ENCODE results near the gene MAPK6. TPM values are rescaled to one million over a fixed set of nuclear protein-coding genes. Genes with fewer than 3 reads are reported as not detected.
A peak's percentile ranks its signal among the peaks of the same experiment; 100 is the strongest.

The MAPK6 gene
- total and polyA plus RNA-seq, 10 of the 15 experiments (the other 5 are each of a cell fraction or from before 2014, with no cell fraction given): 20.6 to 100 (median 52.6) TPM

DNA sequence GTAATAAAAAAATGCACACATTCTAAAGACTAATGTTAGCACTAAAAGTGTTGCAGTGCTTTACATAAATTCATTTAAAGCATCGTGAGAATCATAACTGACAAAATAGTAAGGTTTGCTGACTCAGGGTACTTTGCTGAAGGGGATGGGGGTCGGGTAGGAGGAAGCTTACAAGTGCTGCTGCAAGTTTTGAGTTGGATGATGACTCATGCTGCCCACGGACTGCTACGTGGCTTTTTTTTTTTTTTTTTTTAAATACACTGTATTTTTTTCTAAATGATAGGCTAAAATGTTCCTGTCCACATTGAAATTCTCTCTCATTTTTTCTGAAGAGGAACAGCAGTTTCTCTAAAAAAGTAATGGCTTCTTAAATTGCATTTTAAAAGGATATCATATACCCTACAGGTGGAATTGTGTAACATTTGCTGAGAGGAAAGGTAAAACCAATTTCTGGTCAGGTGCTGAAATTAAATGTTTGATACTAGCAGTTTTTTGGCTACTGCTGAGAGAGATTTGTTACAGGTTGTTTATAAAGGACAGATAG is 2.2 kb downstream of the MAPK6 start (continued):
- TF ChIP-seq, protein P1, sequence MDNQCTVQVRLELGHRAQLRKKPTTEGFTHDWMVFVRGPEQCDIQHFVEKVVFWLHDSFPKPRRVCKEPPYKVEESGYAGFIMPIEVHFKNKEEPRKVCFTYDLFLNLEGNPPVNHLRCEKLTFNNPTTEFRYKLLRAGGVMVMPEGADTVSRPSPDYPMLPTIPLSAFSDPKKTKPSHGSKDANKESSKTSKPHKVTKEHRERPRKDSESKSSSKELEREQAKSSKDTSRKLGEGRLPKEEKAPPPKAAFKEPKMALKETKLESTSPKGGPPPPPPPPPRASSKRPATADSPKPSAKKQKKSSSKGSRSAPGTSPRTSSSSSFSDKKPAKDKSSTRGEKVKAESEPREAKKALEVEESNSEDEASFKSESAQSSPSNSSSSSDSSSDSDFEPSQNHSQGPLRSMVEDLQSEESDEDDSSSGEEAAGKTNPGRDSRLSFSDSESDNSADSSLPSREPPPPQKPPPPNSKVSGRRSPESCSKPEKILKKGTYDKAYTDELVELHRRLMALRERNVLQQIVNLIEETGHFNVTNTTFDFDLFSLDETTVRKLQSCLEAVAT (IDR thresholded peaks at IDR 0.05): peak; percentile 78
- TF ChIP-seq ATF2 (IDR thresholded peaks at IDR 0.05; ENCODE audit: low read length) (peak; percentile 92), NRF1 (conservative IDR thresholded peaks at IDR 0.05; ENCODE audit: low read depth, low read length) (no peak), EGR1 (IDR thresholded peaks at IDR 0.05; ENCODE audit: borderline replicate concordance in 1 of 2, low read depth in 2 of 2, low read length in 2 of 2) (peak in 1 of 2 experiments; percentile 37; a peak in 1 of 3 replicates), BCL3 (IDR thresholded peaks at IDR 0.05; ENCODE audit: borderline replicate concordance, insufficient read depth, low read depth, low read length, poor library complexity, severe bottlenecking) (peak; percentile 73), MEF2B (IDR thresholded peaks at IDR 0.05; ENCODE audit: partially characterized antibody, poor library complexity, severe bottlenecking) (no peak), JUND (IDR thresholded peaks at IDR 0.05; ENCODE audit: low read depth, low read length) (peak; percentile 82), ZNF592 (IDR thresholded peaks at IDR 0.05) (no peak), EP300 (IDR thresholded peaks at IDR 0.05; ENCODE audit: borderline replicate concordance in 1 of 2, control insufficient read depth in 1 of 2, low read depth in 2 of 2, low read length in 2 of 2) (peak in 1 of 2 experiments; percentile 9; a peak in 1 of 4 replicates), MTA3 (IDR thresholded peaks at IDR 0.05; ENCODE audit: borderline replicate concordance, low read length) (no peak)
- TF ChIP-seq, protein P2, sequence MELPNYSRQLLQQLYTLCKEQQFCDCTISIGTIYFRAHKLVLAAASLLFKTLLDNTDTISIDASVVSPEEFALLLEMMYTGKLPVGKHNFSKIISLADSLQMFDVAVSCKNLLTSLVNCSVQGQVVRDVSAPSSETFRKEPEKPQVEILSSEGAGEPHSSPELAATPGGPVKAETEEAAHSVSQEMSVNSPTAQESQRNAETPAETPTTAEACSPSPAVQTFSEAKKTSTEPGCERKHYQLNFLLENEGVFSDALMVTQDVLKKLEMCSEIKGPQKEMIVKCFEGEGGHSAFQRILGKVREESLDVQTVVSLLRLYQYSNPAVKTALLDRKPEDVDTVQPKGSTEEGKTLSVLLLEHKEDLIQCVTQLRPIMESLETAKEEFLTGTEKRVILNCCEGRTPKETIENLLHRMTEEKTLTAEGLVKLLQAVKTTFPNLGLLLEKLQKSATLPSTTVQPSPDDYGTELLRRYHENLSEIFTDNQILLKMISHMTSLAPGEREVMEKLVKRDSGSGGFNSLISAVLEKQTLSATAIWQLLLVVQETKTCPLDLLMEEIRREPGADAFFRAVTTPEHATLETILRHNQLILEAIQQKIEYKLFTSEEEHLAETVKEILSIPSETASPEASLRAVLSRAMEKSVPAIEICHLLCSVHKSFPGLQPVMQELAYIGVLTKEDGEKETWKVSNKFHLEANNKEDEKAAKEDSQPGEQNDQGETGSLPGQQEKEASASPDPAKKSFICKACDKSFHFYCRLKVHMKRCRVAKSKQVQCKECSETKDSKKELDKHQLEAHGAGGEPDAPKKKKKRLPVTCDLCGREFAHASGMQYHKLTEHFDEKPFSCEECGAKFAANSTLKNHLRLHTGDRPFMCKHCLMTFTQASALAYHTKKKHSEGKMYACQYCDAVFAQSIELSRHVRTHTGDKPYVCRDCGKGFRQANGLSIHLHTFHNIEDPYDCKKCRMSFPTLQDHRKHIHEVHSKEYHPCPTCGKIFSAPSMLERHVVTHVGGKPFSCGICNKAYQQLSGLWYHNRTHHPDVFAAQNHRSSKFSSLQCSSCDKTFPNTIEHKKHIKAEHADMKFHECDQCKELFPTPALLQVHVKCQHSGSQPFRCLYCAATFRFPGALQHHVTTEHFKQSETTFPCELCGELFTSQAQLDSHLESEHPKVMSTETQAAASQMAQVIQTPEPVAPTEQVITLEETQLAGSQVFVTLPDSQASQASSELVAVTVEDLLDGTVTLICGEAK (IDR thresholded peaks at IDR 0.05; ENCODE audit: borderline replicate concordance): no peak

Data from GM12878 (cell line).